BE2C (cell line): Measurements from ENCODE around the gene GCSAM.

ENCODE experiments used
- DNase-seq: peaks from one replicate; pipeline ENCODE4 v3.0.0-alpha.2; 2020
- H3K27me3 ChIP-seq: fragments of 250-450 bp; sonication (Bioruptor Pico); 2 replicates; pipeline ENCODE4 v1.5.1; 2020; ENCODE audit warnings: mild to moderate bottlenecking
- H3K36me3 ChIP-seq: fragments of 250-450 bp; sonication (Bioruptor Pico); 2 replicates; pipeline ENCODE4 v1.5.1; 2020; ENCODE audit warnings: mild to moderate bottlenecking
- H3K4me1 ChIP-seq: fragments of 250-450 bp; sonication (Bioruptor Pico); 2 replicates; pipeline ENCODE4 v1.5.1; 2020
- H3K4me3 ChIP-seq: 2 replicates; pipeline ENCODE4 v1.5.1; 2011; ENCODE audit warnings: low read depth, low read length
- H3K9me3 ChIP-seq: fragments of 250-450 bp; sonication (Bioruptor Pico); 2 replicates; pipeline ENCODE4 v1.5.1; 2020
- CTCF ChIP-seq: IDR thresholded peaks from 2 replicates; pipeline ENCODE4 v1.5.1; 2012; ENCODE audit warnings: mild to moderate bottlenecking, low read depth, low read length

The GCSAM gene

DNA sequence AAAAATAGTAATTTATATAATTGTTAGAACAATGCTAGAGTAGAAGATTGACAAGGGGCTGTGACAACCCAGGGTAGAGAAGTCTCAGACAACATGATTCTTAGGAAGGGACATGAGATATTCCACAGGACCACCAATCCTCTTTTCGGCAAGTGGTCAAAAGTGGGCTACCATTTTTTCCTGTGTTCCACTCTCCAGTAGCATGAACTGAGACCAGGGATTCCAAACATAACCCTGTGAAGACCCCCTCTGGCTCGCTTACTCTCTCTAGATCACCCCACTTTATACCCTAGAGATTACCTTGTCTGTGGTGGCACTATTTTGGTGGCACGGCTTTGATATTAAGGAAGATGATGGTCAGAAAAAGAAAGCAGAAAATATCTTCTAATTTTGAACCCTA lies 960 bp downstream of the GCSAM start:
- DNase-seq = no peak
- H3K4me1 ChIP-seq = peaks cover 25% of the 10 kb centered on the region
- no peaks in the 10 kb centered on the region for H3K27me3 ChIP-seq
- no peaks in the 10 kb centered on the region for H3K36me3 ChIP-seq
- no peaks in the 10 kb centered on the region for H3K9me3 ChIP-seq
- H3K4me3 ChIP-seq = no peak overlapping the region
- TF ChIP-seq CTCF = no peak

- no peaks in the 10 kb centered on the region for H3K27me3 ChIP-seq
- no peaks in the 10 kb centered on the region for H3K9me3 ChIP-seq
- H3K36me3 ChIP-seq = no peaks in the 10 kb centered on the region
- H3K4me1 ChIP-seq = peaks cover 25% of the 10 kb centered on the region
- TF ChIP-seq CTCF = no peak
- no peak for DNase-seq
- no peak overlapping the region for H3K4me3 ChIP-seq
Observed at GRCh38 chr3:112131111-112131510, 1.9 kb downstream of the GCSAM start.

DNA sequence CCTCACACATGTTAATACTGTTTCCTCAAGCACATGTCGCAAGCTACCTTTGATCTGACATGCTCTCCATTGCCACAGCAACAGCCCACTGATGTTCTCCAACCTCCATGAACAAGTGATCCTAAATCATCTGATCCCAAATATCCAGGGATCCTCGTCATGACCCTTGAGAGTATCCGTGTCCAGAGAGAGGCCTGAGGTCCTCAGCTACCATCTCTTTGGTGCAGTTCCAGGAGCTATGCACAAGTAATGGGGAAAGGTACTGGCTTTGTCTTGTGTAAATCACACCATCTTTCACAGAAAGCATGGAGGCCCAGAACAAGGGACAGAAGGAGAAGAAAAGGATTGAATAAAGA lies 2.4 kb downstream of the GCSAM start:
- no peak for DNase-seq
- Histone ChIP-seq H3K4me1 (peaks cover 25% of the 10 kb centered on the region), H3K9me3 (no peaks in the 10 kb centered on the region), H3K4me3 (no peak overlapping the region), H3K36me3 (no peaks in the 10 kb centered on the region), H3K27me3 (no peaks in the 10 kb centered on the region)
- no peak for TF ChIP-seq CTCF

GRCh38 chr3:112129925-112130637 lies 3.0 kb downstream of the GCSAM start:
- Histone ChIP-seq H3K9me3 (no peaks in the 10 kb centered on the region), H3K27me3 (no peaks in the 10 kb centered on the region), H3K4me1 (peaks cover 20% of the 10 kb centered on the region), H3K36me3 (no peaks in the 10 kb centered on the region), H3K4me3 (no peak overlapping the region)
- no peak for DNase-seq
- no peak for TF ChIP-seq CTCF

- no peak for DNase-seq
- no peak for TF ChIP-seq CTCF
- Histone ChIP-seq H3K9me3 (no peaks in the 10 kb centered on the region), H3K4me3 (no peak overlapping the region), H3K4me1 (peaks cover 14% of the 10 kb centered on the region; the same call in 1 of the 2 replicates), H3K27me3 (no peaks in the 10 kb centered on the region), H3K36me3 (no peaks in the 10 kb centered on the region)
Observed at GRCh38 chr3:112128843-112129727, 4.0 kb downstream of the GCSAM start.
